Activated B cell treated with CpG ODN at 0.5 μM for 24 hours (primary cell): ENCODE measurements around the gene ANKRD50. TPM values are rescaled to one million over a fixed set of nuclear protein-coding genes. Genes with fewer than 3 reads are reported as not detected.

ENCODE experiments used
- ATAC-seq: fragments of 200-7000 bp; cut with Tn5 transposase; one replicate; pipeline ENCODE4 v1.10.0; 2021; ENCODE audit warnings: low read depth, mild to moderate bottlenecking, moderate library complexity
- CTCF ChIA-PET: fragments of 350-600 bp; sonication (Branson Sonifier 250); formaldehyde crosslinking; loops from one replicate; lab custom pipeline; 2021; ENCODE audit warnings: antibody characterized with exemption; lab: Charles Lee
- POLR2A ChIA-PET: fragments of 350-600 bp; sonication (Branson Sonifier 250); formaldehyde crosslinking; loops from one replicate; lab custom pipeline; 2021; ENCODE audit warnings: antibody characterized with exemption; lab: Charles Lee
- DNase-seq: peaks from one replicate; pipeline ENCODE4 v3.0.0; 2022
- H3K27ac Mint-ChIP-seq: one replicate; pipeline ENCODE4 v1.8.0; 2020; ENCODE audit warnings: mixed read lengths
- H3K27me3 Mint-ChIP-seq: one replicate; pipeline ENCODE4 v1.8.0; 2021; ENCODE audit warnings: mixed read lengths
- H3K36me3 Mint-ChIP-seq: one replicate; pipeline ENCODE4 v1.8.0; 2021; ENCODE audit warnings: low read depth, mixed read lengths
- H3K4me1 Mint-ChIP-seq: one replicate; pipeline ENCODE4 v1.8.0; 2021; ENCODE audit warnings: mixed read lengths
- H3K4me3 Mint-ChIP-seq: one replicate; pipeline ENCODE4 v1.8.0; 2020; ENCODE audit warnings: mild to moderate bottlenecking, mixed read lengths
- H3K9me3 Mint-ChIP-seq: one replicate; pipeline ENCODE4 v1.8.0; 2020; ENCODE audit warnings: mixed read lengths
- CTCF ChIP-seq: fragments of 200-600 bp; IDR thresholded peaks from one replicate; pipeline ENCODE4 v1.8.0; 2022; ENCODE audit warnings: antibody characterized with exemption, mild to moderate bottlenecking
- intact Hi-C: fragments of 100-400 bp; cut with micrococcal nuclease; formaldehyde crosslinking; loops from one replicate; pipeline ENCODE4 v1.15.1; 2024
- total RNA-seq: library from RNA; stranded (reverse); gene quantifications from 2 replicates; pipeline ENCODE4 v1.2.3, GENCODE V29; 2022

The ANKRD50 gene
- total RNA-seq, 1 donor from 2014 or later = 0.78 TPM

DNA sequence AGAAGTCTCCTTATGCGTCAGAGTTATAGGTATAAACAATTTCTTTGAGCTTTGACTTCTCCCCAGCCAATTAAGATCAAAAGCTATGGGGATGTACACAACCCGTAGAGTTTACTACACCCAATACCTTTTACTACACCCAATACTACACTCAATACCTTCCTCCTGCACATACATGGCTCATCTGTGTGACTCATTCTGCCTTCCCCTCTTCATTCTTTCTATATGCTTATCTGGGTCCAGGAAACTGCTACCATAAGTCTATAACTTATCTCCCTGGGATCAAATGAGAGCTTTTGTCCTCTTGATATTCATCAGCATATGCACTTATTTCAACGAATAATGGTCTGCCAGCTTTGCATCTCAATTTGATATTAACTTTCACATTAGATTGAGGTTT, 28.2 kb downstream of the ANKRD50 start:
- no peaks in the 10 kb centered on the region for H3K36me3 Mint-ChIP-seq
- no peaks in the 10 kb centered on the region for H3K4me1 Mint-ChIP-seq
- CTCF ChIA-PET = no interaction called here
- intact Hi-C loops = no loop called here
- DNase-seq = no peak
- no peak for TF ChIP-seq CTCF
- H3K4me3 Mint-ChIP-seq = no peak overlapping the region
- H3K9me3 Mint-ChIP-seq = no peaks in the 10 kb centered on the region
- POLR2A ChIA-PET = interaction anchor here (0.7 kb wide), 1 partner anchor 11 kb away, joined by 4 read pairs; no protein-coding TSS in a partner anchor
- ATAC-seq = no peak
- H3K27ac Mint-ChIP-seq = no peak overlapping the region
- H3K27me3 Mint-ChIP-seq = no peaks in the 10 kb centered on the region

- no peak overlapping the region for H3K27ac Mint-ChIP-seq
- H3K36me3 Mint-ChIP-seq = no peaks in the 10 kb centered on the region
- no peaks in the 10 kb centered on the region for H3K4me1 Mint-ChIP-seq
- DNase-seq = no peak
- no peaks in the 10 kb centered on the region for H3K27me3 Mint-ChIP-seq
- intact Hi-C loops = no loop called here
- no peak for ATAC-seq
- H3K9me3 Mint-ChIP-seq = no peaks in the 10 kb centered on the region
- ChIA-PET CTCF (interaction anchor here (1.1 kb wide), 1 partner anchor 37 kb away, joined by 3 read pairs; no protein-coding TSS in a partner anchor), POLR2A (no interaction called here)
- no peak overlapping the region for H3K4me3 Mint-ChIP-seq
- TF ChIP-seq CTCF = no peak
Observed at GRCh38 chr4:124682384-124682783, 30.1 kb downstream of the ANKRD50 start.

DNA sequence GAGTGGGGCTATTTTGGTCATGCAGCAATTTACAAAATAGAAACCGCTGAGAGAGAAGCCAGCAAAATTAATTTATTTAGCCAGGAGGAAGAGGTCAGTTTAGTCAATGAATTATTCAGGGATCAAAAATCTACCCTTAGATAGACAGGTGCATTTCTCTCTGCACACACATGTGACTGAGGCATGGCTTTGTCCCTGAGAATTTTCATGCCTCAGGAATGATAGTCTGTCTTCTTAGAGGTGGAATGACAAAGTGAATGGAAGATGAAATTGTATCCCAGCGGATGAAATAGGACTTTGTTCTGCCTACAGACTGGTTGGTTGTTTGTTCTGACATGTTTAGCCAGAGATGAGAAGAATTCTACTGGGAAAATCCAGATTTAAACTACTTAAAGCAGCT, 46.0 kb downstream of the ANKRD50 start:
- DNase-seq (no peak), ATAC-seq (no peak)
- intact Hi-C loops = no loop called here
- H3K27ac Mint-ChIP-seq = no peak overlapping the region
- no peak overlapping the region for H3K4me3 Mint-ChIP-seq
- no peaks in the 10 kb centered on the region for H3K27me3 Mint-ChIP-seq
- no peaks in the 10 kb centered on the region for H3K36me3 Mint-ChIP-seq
- ChIA-PET POLR2A (no interaction called here), CTCF (no interaction called here)
- no peaks in the 10 kb centered on the region for H3K9me3 Mint-ChIP-seq
- TF ChIP-seq CTCF = no peak
- no peaks in the 10 kb centered on the region for H3K4me1 Mint-ChIP-seq

DNA sequence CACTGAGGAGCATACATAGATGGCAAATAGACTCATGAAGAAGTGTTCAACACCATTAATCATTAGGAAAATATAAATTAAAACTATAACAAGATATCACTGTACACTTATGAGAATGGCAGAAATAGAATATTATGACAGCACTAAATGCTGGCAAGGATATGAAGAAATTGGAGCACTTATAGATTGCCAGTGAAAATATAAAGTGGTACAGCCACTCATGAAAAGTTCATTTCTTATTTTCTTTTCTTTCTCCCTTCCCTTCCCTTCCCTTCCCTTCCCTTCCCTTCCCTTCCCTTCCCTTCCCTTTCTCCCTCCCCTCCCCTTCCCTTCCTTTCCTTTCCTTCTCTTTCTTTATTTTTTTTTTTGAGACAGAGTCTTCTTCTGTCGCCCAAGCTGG, 53.7 kb downstream of the ANKRD50 start:
- H3K27me3 Mint-ChIP-seq = no peaks in the 10 kb centered on the region
- intact Hi-C loops = no loop called here
- ATAC-seq (no peak), DNase-seq (no peak)
- H3K27ac Mint-ChIP-seq = no peak overlapping the region
- POLR2A ChIA-PET = no interaction called here
- no peaks in the 10 kb centered on the region for H3K36me3 Mint-ChIP-seq
- peaks cover 2% of the 10 kb centered on the region for H3K9me3 Mint-ChIP-seq
- H3K4me1 Mint-ChIP-seq = no peaks in the 10 kb centered on the region
- no peak overlapping the region for H3K4me3 Mint-ChIP-seq
- TF ChIP-seq CTCF = no peak
- CTCF ChIA-PET = no interaction called here

- POLR2A ChIA-PET = no interaction called here
- DNase-seq (no peak), ATAC-seq (no peak)
- intact Hi-C loops = no loop called here
- TF ChIP-seq CTCF = no peak
- H3K27me3 Mint-ChIP-seq = no peaks in the 10 kb centered on the region
- no peak overlapping the region for H3K27ac Mint-ChIP-seq
- CTCF ChIA-PET = no interaction called here
- H3K9me3 Mint-ChIP-seq = no peaks in the 10 kb centered on the region
- no peak overlapping the region for H3K4me3 Mint-ChIP-seq
- H3K4me1 Mint-ChIP-seq = no peaks in the 10 kb centered on the region
- H3K36me3 Mint-ChIP-seq = no peaks in the 10 kb centered on the region
Observed at GRCh38 chr4:124650614-124651013, 61.9 kb downstream of the ANKRD50 start.
